SH-SY5Y (cell line): Measurements from ENCODE around the gene HORMAD2.

Experiments used
- GATA2 ChIP-seq: IDR thresholded peaks from 2 replicates; pipeline ENCODE4 v1.6.1; 2011; ENCODE audit warnings: mild to moderate bottlenecking, low read depth, low read length
- GATA3 ChIP-seq: IDR thresholded peaks from 2 replicates; pipeline ENCODE4 v1.6.1; 2011; ENCODE audit warnings: low read depth, mild to moderate bottlenecking, low read length, moderate library complexity

DNA sequence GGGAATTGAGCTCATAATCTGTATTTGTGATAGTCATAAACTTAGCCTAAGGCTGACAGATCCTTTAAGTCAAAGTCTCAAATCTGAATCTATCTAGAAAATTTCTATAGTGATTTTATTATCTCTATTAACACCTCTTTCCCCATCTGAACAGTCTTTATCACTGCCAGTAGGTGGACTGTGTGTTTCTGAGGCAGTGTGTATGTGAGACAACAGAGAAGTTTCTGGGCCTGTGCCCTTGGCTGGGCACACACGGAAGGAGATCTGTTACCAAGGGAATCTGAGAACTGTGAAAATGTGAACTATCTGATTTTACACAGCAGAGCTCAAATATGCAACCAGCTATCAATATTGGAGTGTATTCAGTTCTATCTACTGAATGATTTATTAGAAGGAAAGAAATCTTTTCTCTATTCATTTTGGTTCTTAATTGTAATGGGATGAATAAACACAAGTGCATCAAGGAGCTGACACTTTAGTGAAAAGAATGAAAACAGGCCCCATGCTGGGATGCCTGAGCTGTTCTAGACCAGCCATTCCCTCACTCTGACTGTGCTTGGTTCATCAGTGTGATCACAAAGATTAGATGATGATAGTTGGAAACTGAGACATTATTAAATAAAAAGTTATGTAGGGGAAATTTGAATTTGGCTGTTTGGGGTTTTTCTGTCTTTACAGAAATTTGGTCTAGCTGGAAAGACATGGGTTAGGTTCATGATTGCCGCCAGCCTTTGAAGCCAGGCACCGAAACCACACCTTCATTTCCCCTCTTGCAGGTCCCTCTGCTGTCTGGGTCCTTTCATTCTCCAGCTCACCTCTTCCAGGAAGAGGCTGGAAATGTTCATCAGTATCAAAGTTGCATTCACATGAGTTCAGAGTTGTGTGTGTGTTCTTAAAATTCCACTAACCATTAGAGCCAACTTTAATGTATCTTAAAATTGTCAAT, 98.2 kb downstream of the HORMAD2 start:
- no peak for TF ChIP-seq GATA2
- no peak for TF ChIP-seq GATA3
